Activated naive CD4-positive, alpha-beta T cell treated with anti-CD3 and anti-CD28 coated beads for 36 hours (primary cell): ENCODE measurements around the gene ATXN7. TPM values are rescaled to one million over a fixed set of nuclear protein-coding genes. Genes with fewer than 3 reads are reported as not detected.
A peak's percentile ranks its signal among the peaks of the same experiment; 100 is the strongest.

Experiments used
- CTCF ChIA-PET: fragments of 350-600 bp; sonication (Branson Sonifier 250); formaldehyde crosslinking; loops from one replicate; lab custom pipeline; 2021; ENCODE audit warnings: antibody characterized with exemption; lab: Charles Lee
- DNase-seq: peaks from one replicate; pipeline ENCODE4 v3.0.0-alpha.2; 2020
- H3K27ac Mint-ChIP-seq: one replicate; pipeline ENCODE4 v1.8.0; 2021; ENCODE audit warnings: mild to moderate bottlenecking, mixed read lengths
- H3K27me3 Mint-ChIP-seq: one replicate; pipeline ENCODE4 v1.8.0; 2021; ENCODE audit warnings: low read depth, mixed read lengths
- H3K36me3 Mint-ChIP-seq: one replicate; pipeline ENCODE4 v1.8.0; 2021; ENCODE audit warnings: low read depth, mixed read lengths
- H3K4me1 Mint-ChIP-seq: one replicate; pipeline ENCODE4 v1.8.0; 2021; ENCODE audit warnings: low read depth, mixed read lengths
- H3K4me3 Mint-ChIP-seq: one replicate; pipeline ENCODE4 v1.8.0; 2021; ENCODE audit warnings: mild to moderate bottlenecking, moderate library complexity, mixed read lengths
- H3K9me3 Mint-ChIP-seq: one replicate; pipeline ENCODE4 v1.8.0; 2021; ENCODE audit warnings: mixed read lengths
- intact Hi-C: fragments of 100-400 bp; cut with micrococcal nuclease; formaldehyde crosslinking; loops from one replicate; pipeline ENCODE4 v1.15.1; 2023
- total RNA-seq, 2 experiments: library from RNA; stranded (reverse); gene quantifications; one replicate each; pipeline ENCODE4 v1.2.3, GENCODE V29; 2021

The ATXN7 gene
- total RNA-seq, 2 experiments from 2014 or later: 25.5 to 25.8 TPM

DNA sequence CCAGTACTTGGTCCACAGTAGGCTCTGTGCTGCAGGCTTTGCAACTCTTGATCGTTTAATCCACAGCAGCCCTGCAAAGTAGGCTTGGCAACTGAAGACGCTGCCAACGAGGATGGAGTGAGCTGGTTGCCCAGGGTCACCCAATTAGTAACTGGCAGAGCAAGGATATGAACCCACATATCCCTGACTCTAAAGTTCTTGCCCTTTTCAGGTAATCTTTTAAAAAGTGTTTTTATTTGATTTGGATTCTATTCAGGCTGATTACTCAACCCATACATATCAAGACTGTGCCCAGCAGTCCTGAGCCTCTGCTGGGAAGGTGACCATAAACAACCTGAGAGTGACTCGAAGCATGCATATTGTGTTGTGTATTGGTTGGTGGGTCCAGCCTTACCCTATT lies 109.3 kb downstream of the ATXN7 start:
- Mint-ChIP-seq H3K9me3 (no peaks in the 10 kb centered on the region), H3K4me3 (no peak overlapping the region), H3K27ac (peak overlapping the region; percentile 87), H3K27me3 (no peaks in the 10 kb centered on the region), H3K36me3 (peaks cover 6% of the 10 kb centered on the region), H3K4me1 (peaks cover 88% of the 10 kb centered on the region)
- CTCF ChIA-PET: interaction anchor here (0.8 to 8.2 kb wide), 3 partner anchors 8 to 50 kb away, joined by 3 to 83 read pairs (median 3); no protein-coding TSS in a partner anchor
- DNase-seq: no peak
- intact Hi-C loops: no loop called here

DNA sequence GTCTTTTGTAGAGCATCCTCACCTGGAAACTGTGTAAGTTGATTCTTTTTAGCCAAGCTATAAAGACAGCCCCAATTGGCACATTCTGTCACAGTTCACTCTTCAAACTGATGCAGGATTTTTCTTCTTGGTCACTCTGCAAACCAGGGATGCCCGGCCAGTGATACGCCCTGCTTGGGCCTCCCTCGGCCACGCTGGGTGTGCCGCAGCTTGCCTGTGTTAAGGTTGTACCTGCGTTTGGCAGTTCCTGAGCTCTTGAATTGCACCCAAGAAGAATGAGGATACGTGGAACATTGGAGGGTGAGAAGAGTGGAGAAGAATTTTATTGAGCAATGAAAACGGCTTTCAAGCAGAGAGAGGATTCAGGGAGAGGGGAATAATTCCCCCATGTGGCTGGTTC lies 109.7 kb downstream of the ATXN7 start:
- no peak overlapping the region for H3K4me3 Mint-ChIP-seq
- peak overlapping the region; percentile 87 for H3K27ac Mint-ChIP-seq
- no peak for DNase-seq
- intact Hi-C loops: no loop called here
- H3K4me1 Mint-ChIP-seq: peaks cover 92% of the 10 kb centered on the region
- no peaks in the 10 kb centered on the region for H3K27me3 Mint-ChIP-seq
- H3K36me3 Mint-ChIP-seq: peaks cover 6% of the 10 kb centered on the region
- CTCF ChIA-PET: interaction anchor here (8.2 kb wide), 1 partner anchor 8 kb away, joined by 83 read pairs; no protein-coding TSS in a partner anchor
- no peaks in the 10 kb centered on the region for H3K9me3 Mint-ChIP-seq

DNA sequence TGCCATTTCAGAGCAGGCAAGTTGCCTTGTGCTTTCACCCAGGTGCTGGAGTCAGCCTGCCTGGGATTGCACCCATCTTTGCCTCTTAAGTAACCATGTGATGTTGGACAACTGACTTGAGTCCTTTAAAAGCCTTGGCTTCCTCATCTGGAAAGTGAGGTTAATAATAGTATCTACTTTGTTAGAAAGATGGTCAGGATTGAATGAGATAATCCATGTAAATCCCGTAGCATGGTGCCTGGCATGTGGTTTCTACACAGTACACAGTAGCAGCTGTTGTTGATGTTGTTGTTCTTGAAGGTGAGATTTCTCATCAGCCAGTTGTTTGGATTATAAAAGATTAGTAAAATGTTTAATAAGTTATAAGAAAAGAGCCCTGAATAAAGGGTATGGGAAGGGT lies 110.8 kb downstream of the ATXN7 start:
- Mint-ChIP-seq H3K27me3 (no peaks in the 10 kb centered on the region), H3K27ac (no peak overlapping the region), H3K36me3 (peaks cover 6% of the 10 kb centered on the region), H3K4me1 (peaks cover 92% of the 10 kb centered on the region), H3K9me3 (no peaks in the 10 kb centered on the region), H3K4me3 (no peak overlapping the region)
- intact Hi-C loops: no loop called here
- CTCF ChIA-PET: interaction anchor here (8.2 kb wide), 1 partner anchor 9 kb away, joined by 83 read pairs; no protein-coding TSS in a partner anchor
- DNase-seq: no peak

DNA sequence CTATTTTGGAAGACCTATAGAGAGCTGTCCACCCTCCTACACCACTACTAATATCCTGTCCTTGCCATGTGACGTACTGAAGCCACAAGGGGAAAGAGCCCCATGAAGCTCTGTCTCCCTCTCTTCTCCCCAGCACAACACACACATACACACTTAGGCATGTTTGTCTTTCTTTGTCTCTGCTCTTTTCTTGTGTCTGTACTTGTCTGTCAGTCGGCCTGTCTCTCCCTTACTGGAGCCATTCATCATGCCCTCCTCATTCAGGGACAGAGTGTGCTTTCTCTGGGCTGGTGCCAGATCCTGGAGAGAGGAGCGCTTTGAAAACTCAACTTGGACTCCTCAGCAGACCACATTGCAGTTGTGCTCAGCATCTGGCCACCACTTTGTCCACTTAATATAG lies 112.1 kb downstream of the ATXN7 start:
- Mint-ChIP-seq H3K27ac (peak overlapping the region; percentile 57), H3K4me3 (no peak overlapping the region), H3K4me1 (peaks cover 91% of the 10 kb centered on the region), H3K9me3 (no peaks in the 10 kb centered on the region), H3K27me3 (no peaks in the 10 kb centered on the region), H3K36me3 (peaks cover 16% of the 10 kb centered on the region)
- no peak for DNase-seq
- intact Hi-C loops: no loop called here
- CTCF ChIA-PET: interaction anchor here (1.0 to 8.2 kb wide), 4 partner anchors 8 to 48 kb away, joined by 3 to 83 read pairs (median 6); partner anchors contain the start of gene PSMD6

DNA sequence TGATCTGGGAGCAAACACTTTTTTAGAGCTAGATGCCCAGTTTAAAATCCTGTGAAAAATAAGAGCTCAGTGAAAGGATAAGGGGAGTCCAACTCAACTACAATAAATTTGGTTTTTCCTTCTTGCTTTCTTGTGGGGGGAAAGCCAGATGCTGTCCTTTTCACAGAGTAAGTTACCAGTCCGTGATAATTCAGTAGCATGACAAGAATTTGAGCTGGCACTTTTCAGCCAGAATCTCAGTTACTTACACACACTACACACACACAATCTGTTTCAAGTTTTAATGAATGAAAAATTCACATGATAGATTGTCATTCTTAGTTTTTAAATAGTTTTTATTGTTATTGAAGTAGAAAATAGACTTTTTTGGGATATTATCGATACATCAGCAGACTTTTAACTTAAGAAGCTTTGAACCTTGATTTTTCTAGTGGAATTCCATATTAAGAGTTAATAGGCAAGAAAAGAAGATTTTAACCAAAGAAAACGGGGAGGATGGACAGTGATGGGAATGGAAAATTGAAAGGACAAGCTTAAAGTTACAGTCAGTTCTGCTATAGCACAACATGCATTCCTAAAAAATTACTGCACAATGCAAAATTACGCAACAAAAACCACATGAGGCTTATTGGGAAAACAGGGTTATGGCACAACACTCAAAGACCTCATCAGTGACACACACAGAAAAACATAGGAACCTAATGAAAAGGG lies 112.6 kb downstream of the ATXN7 start:
- Mint-ChIP-seq H3K9me3 (no peaks in the 10 kb centered on the region), H3K4me1 (peaks cover 91% of the 10 kb centered on the region), H3K27ac (peak overlapping the region; percentile 57), H3K4me3 (no peak overlapping the region), H3K36me3 (peaks cover 17% of the 10 kb centered on the region), H3K27me3 (no peaks in the 10 kb centered on the region)
- intact Hi-C loops: no loop called here
- CTCF ChIA-PET: interaction anchor here (1.0 to 8.2 kb wide), 5 partner anchors 7 to 47 kb away, joined by 3 to 83 read pairs (median 7); partner anchors contain the start of gene PSMD6
- DNase-seq: no peak

DNA sequence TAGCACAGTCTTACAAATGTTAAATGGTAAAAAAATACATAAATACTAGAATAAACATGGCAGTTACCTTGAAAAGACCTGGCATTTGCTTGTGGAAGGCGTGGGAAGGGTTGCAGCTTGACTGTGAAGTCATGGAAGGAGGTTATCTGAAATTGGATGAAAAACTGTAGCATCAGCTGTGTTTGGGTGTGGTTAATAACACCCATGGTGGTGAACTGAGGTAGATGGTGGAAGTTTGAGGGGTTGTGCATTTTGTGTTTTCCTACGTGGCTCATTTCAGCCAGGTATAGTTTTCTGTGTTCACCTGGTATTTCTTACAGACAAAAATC lies 113.2 kb downstream of the ATXN7 start:
- Mint-ChIP-seq H3K27ac (no peak overlapping the region), H3K4me1 (peaks cover 93% of the 10 kb centered on the region), H3K36me3 (peaks cover 17% of the 10 kb centered on the region), H3K27me3 (no peaks in the 10 kb centered on the region), H3K9me3 (no peaks in the 10 kb centered on the region), H3K4me3 (no peak overlapping the region)
- intact Hi-C loops: no loop called here
- no peak for DNase-seq
- CTCF ChIA-PET: interaction anchor here (2.1 to 8.2 kb wide), 3 partner anchors 12 to 47 kb away, joined by 7 to 83 read pairs (median 17); partner anchors contain the start of gene PSMD6

DNA sequence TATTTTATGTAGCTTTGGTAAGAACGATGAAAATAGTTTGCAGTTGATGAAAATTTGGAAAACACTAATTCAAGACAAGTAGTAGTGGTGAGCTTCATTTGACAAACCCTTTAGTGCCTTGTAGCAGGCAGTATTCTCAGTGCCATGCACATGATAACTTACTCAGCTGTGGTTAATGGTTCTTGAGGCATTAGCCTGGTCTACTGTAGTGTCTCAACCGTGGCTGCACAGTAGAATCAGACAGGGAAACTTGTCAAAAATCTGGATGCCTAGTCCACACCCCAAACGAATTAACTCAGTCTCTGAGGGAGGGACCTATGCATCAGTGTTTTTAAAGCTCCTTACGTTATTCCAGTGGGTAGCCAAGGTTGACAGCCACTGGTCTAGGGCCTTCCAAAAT lies 114.2 kb downstream of the ATXN7 start:
- peaks cover 92% of the 10 kb centered on the region for H3K4me1 Mint-ChIP-seq

DNA sequence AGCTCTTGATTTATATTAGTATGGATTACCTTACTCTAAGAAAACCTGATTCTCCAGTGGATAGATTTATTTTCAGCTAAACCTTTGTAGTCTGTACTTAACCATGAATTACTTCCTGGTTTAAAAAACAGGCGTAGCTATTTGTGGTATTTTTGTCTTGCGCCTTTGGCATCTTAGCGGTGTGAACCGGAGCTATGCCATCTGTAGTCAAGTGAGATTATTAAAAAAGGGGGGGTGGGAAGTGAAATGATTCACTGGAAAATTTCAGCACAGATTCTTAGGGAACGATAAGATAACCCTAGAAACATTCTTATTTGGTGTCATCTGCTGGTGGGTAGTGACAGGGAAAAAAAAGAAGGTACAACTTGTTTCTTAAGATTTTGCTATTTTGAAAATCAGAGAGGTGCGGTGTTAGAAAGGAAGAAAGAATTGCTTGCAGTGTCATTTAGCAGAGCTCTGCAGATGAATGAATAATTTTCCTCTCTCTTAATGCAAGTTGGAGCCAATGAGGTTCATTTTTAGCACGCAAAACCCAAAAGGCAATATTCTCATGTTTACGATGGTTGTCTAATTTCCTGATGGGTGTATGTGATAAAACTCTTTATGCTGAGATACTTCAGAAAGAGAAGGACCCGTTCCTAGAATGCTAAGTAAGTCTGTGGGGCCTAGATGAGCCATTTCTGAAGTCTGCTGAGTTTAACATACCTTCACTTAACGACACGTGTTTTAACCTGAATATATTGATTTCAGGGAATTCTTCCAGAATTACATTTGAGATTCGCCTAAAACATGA lies 115.6 kb downstream of the ATXN7 start:
- Mint-ChIP-seq H3K36me3 (peaks cover 17% of the 10 kb centered on the region), H3K9me3 (no peaks in the 10 kb centered on the region), H3K27me3 (no peaks in the 10 kb centered on the region), H3K27ac (peak overlapping the region; percentile 93), H3K4me1 (peaks cover 79% of the 10 kb centered on the region), H3K4me3 (peak overlapping the region; percentile 75)
- DNase-seq: peak; percentile 38
- CTCF ChIA-PET: interaction anchor here (0.6 to 8.2 kb wide), 9 partner anchors 12 to 51 kb away, joined by 3 to 83 read pairs (median 4); partner anchors contain the start of gene PSMD6
- intact Hi-C loops: loop anchor here (2.0 kb wide), 2 partner anchors 18 to 44 kb away; partner anchors contain the start of gene PSMD6

More for the DNA sequence above, 114.2 kb downstream of the ATXN7 start:
- DNase-seq: no peak
- CTCF ChIA-PET: interaction anchor here (1.0 to 8.2 kb wide), 4 partner anchors 13 to 17 kb away, joined by 3 to 83 read pairs (median 12); no protein-coding TSS in a partner anchor
- Mint-ChIP-seq H3K36me3 (peaks cover 21% of the 10 kb centered on the region), H3K27me3 (no peaks in the 10 kb centered on the region), H3K9me3 (no peaks in the 10 kb centered on the region), H3K4me3 (no peak overlapping the region), H3K27ac (peak overlapping the region; percentile 93)
- intact Hi-C loops: loop anchor here (1.0 to 2.0 kb wide), 4 partner anchors 8 to 45 kb away; partner anchors contain the start of gene PSMD6

DNA sequence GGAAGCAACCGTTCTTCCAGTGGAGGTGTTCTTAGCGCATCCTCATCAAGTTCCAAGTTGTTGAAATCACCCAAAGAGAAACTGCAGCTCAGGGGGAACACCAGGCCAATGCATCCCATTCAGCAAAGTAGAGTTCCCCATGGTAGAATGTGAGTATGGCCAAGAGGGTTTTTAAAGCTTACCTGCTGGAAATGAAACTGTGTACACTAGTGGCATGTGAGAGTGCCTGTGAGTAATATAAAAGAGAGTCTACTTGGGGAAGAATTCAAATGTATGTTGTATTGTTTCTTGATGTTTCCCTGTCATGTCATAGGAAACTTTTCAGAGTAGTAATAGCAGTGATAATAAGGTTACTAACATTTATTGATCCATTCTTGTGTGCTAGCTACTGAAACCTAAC lies 116.4 kb downstream of the ATXN7 start:
- H3K27ac Mint-ChIP-seq: peak overlapping the region; percentile 93
- peaks cover 77% of the 10 kb centered on the region for H3K4me1 Mint-ChIP-seq
- H3K9me3 Mint-ChIP-seq: no peaks in the 10 kb centered on the region
- peak overlapping the region; percentile 75 for H3K4me3 Mint-ChIP-seq
- CTCF ChIA-PET: interaction anchor here (0.8 to 8.2 kb wide), 7 partner anchors 12 to 43 kb away, joined by 3 to 83 read pairs (median 3); partner anchors contain the start of gene PSMD6
- intact Hi-C loops: loop anchor here (2.0 kb wide), 1 partner anchor 13 kb away; no protein-coding TSS in a partner anchor
- H3K27me3 Mint-ChIP-seq: no peaks in the 10 kb centered on the region
- H3K36me3 Mint-ChIP-seq: peaks cover 23% of the 10 kb centered on the region
- DNase-seq: no peak

DNA sequence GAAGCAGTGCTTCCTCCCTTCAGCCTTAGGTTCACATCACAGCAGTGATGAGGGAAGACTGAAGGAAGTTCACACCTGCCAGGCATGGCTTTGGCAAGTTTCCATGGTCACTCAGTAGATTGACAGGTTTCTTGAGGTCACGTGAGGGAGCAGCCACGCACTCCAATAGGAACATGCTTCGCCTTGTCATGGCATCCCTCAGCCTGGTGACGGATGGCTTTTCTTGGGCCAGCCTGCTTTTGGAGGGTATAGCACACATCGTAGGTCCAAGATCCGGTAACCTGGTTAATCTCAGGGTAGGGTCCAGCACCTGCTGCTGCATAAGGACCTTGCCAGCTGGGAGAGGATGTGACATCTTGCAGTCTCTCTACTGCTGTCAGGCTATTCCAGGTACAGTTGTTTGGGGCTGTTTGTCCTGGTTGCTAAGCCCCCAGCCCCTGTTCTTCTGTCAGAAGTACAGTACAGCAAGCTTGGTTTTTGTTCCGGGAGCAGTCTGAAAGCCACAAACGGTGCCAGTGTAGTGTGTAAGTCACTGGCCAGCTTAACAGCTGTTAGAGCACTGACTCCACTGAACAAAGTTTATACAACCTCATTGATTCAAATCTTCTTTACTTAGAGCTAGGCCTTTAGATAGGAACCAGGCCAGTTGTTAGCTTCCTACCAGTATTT lies 117.3 kb downstream of the ATXN7 start:
- DNase-seq: no peak
- Mint-ChIP-seq H3K9me3 (no peaks in the 10 kb centered on the region), H3K4me3 (no peak overlapping the region), H3K36me3 (peaks cover 28% of the 10 kb centered on the region), H3K27me3 (no peaks in the 10 kb centered on the region), H3K4me1 (peaks cover 78% of the 10 kb centered on the region), H3K27ac (peak overlapping the region; percentile 22)
- intact Hi-C loops: loop anchor here (2.0 kb wide), 1 partner anchor 14 kb away; no protein-coding TSS in a partner anchor
- CTCF ChIA-PET: interaction anchor here (0.6 to 3.1 kb wide), 4 partner anchors 11 to 24 kb away, joined by 3 to 17 read pairs (median 3); no protein-coding TSS in a partner anchor

DNA sequence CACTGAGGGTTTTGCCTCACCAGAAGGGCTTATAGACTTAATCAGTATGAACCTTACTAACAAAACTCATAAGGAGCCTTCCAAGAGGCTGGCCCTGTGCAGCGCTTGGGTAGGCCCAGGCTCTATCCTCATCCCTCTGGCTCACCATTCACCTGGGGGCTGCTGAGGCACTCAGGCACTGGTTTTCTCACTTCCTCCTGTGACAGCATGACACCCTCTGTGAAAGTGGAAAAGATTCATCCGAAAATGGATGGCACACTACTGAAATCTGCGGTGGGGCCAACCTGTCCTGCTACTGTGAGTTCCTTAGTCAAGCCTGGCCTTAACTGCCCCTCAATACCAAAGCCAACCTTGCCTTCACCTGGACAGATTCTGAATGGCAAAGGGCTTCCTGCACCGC lies 118.3 kb downstream of the ATXN7 start:
- intact Hi-C loops: loop anchor here (2.0 kb wide), 1 partner anchor 15 kb away; no protein-coding TSS in a partner anchor
- Mint-ChIP-seq H3K27me3 (no peaks in the 10 kb centered on the region), H3K36me3 (peaks cover 34% of the 10 kb centered on the region), H3K9me3 (no peaks in the 10 kb centered on the region), H3K27ac (peak overlapping the region; percentile 26), H3K4me1 (peaks cover 71% of the 10 kb centered on the region), H3K4me3 (no peak overlapping the region)
- CTCF ChIA-PET: interaction anchor here (0.6 to 2.1 kb wide), 6 partner anchors 10 to 39 kb away, joined by 3 to 21 read pairs (median 3); no protein-coding TSS in a partner anchor
- no peak for DNase-seq
